Breast epithelium (tissue), 4 donors: ENCODE data around the gene ZNF425. TPM values are rescaled to one million over a fixed set of nuclear protein-coding genes. Genes with fewer than 3 reads are reported as not detected.
A peak's percentile ranks its signal among the peaks of the same experiment; 100 is the strongest.

ENCODE experiments used
- DNase-seq, 2 donors: peaks; one replicate each; pipeline ENCODE4 v3.0.0-alpha.2; 2019; ENCODE audit warnings: low spot score in 2 of 2
- H3K27ac ChIP-seq, 2 donors: fragments of 200-600 bp; sonication (generic) in 1 of 2; one replicate each; pipeline ENCODE4 v1.5.1; 2016 to 2019; ENCODE audit warnings: mild to moderate bottlenecking in 1 of 2
- H3K27me3 ChIP-seq, 2 donors: fragments of 200-600 bp; sonication (generic) in 1 of 2; one replicate each; pipeline versions ENCODE4 v1.5.1 to v1.6.0; 2017 to 2019; ENCODE audit warnings: control low read depth in 1 of 2, mild to moderate bottlenecking in 1 of 2
- H3K36me3 ChIP-seq: fragments of 200-600 bp; one replicate; pipeline ENCODE4 v1.5.1; 2019
- H3K4me1 ChIP-seq, 2 donors: fragments of 200-600 bp; sonication (generic); one replicate each; pipeline ENCODE4 v1.5.1; 2016 to 2019; ENCODE audit warnings: control low read depth in 1 of 2
- H3K4me3 ChIP-seq, 3 donors: fragments of 200-600 bp; sonication (generic); 1 replicate in 2 of 3; 2 replicates in 1 of 3; pipeline ENCODE4 v1.5.1; 2016 to 2019; ENCODE audit warnings: mild to moderate bottlenecking in 3 of 3, moderate library complexity in 2 of 3
- H3K9me3 ChIP-seq, 2 donors: fragments of 200-600 bp; sonication (generic) in 1 of 2; one replicate each; pipeline ENCODE4 v1.5.1; 2016 to 2019; ENCODE audit warnings: control low read depth in 1 of 2
- POLR2A ChIP-seq: fragments of 450-650 bp; IDR thresholded peaks from one replicate; pipeline ENCODE4 v1.6.1; 2016; ENCODE audit warnings: antibody characterized with exemption, mild to moderate bottlenecking, moderate library complexity
- POLR2AphosphoS5 ChIP-seq, 3 donors: sonication (generic); formaldehyde crosslinking; IDR thresholded peaks; one replicate each; pipeline ENCODE4 v1.6.1; 2017; ENCODE audit warnings: antibody characterized with exemption in 3 of 3
- intact Hi-C: fragments of 100-400 bp; cut with DNase I; formaldehyde crosslinking; loops from one replicate; pipeline ENCODE4 v1.15.1; 2023; ENCODE audit warnings: low total_unique reads
- total RNA-seq, 3 donors: library from RNA; depleted of rRNA; stranded (reverse); fragments of >200 nt; gene quantifications; one replicate each; pipeline ENCODE4 v1.1.0, GENCODE V29; 2016
- TF ChIP-seq, protein P1 (sequence below), 3 donors: fragments of 450-650 bp; IDR thresholded peaks; one replicate each; pipeline ENCODE4 v1.5.1; 2016 to 2017; ENCODE audit warnings: antibody characterized with exemption in 3 of 3, mild to moderate bottlenecking in 3 of 3, moderate library complexity in 3 of 3

Gene ZNF425, protein sequence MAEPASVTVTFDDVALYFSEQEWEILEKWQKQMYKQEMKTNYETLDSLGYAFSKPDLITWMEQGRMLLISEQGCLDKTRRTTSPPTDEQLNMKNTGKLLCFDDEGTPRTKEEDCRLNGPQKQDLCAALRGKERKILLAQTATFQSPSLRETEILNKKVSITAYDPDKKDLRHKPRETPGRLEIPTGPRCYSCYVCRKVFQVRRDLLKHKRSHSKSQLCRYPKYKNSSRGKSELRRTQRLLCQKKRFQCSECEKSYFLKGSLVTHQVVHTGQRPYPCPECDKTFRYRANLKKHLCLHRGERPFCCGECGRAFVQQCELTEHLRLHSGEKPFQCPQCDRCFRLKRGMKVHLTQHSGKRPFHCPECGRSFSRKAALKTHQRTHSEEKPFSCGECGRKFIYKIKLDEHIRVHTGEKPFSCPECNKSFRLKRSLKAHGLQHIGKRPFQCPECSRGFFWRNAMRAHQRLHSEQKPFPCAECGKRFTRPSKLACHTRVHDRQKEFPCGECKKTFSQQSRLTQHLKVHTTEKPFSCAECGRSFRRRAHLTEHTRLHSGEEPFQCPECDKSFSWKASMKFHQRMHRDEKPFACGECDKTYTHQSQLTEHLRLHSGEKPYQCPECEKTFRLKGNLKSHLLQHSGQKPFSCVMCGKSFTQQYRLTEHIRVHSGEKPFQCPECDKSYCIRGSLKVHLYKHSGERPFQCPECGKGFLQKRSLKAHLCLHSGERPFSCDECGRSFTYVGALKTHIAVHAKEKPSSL
- 1 to 10 TPM; 2.1 to 4.7 (median 2.6) TPM for total RNA-seq

DNA sequence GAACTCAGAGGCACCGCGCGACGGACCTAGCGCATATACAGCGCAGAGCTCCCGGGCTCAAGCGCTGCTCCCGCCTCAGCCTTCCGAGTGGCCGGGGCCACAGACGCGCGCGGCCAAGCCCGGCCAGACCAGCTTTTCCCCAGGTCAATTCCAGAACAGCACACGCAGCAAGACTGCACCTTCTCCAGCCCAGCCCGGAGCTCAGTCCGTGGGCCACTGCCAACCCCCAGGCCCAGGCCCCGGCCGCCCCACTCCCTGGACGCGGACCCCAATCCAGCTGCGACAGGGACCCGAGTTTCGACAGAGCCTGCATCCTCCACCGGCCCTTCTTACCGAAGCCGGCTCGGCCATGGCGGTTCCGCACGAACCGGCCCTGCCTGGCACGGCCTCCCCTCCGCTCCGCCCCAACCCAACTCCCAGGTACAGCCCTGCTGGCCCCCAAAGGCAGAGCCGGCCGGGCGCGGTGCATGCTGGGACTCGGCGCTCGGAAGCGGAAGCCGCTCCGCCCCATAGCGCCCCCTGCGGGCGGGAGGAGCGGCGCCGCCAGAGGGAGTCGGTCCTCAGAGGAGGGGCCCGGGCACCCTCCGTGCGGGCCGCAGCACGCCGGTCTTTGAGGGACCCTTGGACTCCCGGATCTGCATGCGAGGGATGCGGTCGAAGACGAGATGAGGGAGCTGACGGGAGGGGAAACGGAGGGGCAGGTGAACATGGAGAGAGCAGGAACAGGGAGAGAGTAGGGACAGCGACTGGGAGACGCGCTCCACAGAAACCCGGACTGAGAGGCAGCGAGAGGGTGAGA, at the start of gene ZNF425:
ZNF425 (minus strand) TSS at position 462 of the 799 bp plus-strand sequence; CDS start at position 351, 111 bp downstream.
- no peaks in the 10 kb centered on the region for H3K4me1 ChIP-seq
- no peaks in the 10 kb centered on the region for H3K27me3 ChIP-seq
- peak within 1 kb of the TSS; percentile 83 to 95 (median 87) for H3K4me3 ChIP-seq
- H3K36me3 ChIP-seq: no peaks in the 10 kb centered on the region
- peak; percentile 89 to 90 for DNase-seq
- H3K27ac ChIP-seq: peak within 1 kb of the TSS; percentile 92 to 95
- intact Hi-C loops: no loop called here
- peaks cover 0 to 8% of the 10 kb centered on the region in 2 donors for H3K9me3 ChIP-seq
- peak; percentile 96 for TF ChIP-seq POLR2A
- peak; percentile 86 to 94 (median 88) for TF ChIP-seq POLR2AphosphoS5 (IDR thresholded peaks at IDR 0.05)
- TF ChIP-seq, protein P1, sequence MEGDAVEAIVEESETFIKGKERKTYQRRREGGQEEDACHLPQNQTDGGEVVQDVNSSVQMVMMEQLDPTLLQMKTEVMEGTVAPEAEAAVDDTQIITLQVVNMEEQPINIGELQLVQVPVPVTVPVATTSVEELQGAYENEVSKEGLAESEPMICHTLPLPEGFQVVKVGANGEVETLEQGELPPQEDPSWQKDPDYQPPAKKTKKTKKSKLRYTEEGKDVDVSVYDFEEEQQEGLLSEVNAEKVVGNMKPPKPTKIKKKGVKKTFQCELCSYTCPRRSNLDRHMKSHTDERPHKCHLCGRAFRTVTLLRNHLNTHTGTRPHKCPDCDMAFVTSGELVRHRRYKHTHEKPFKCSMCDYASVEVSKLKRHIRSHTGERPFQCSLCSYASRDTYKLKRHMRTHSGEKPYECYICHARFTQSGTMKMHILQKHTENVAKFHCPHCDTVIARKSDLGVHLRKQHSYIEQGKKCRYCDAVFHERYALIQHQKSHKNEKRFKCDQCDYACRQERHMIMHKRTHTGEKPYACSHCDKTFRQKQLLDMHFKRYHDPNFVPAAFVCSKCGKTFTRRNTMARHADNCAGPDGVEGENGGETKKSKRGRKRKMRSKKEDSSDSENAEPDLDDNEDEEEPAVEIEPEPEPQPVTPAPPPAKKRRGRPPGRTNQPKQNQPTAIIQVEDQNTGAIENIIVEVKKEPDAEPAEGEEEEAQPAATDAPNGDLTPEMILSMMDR (IDR thresholded peaks at IDR 0.05): peak; percentile 98

GRCh38 chr7:149175150-149175549, 49.0 kb upstream of the ZNF425 start:
- Histone ChIP-seq H3K27ac (no peak overlapping the region), H3K36me3 (peaks cover 4% of the 10 kb centered on the region), H3K27me3 (no peaks in the 10 kb centered on the region), H3K9me3 (no peaks in the 10 kb centered on the region), H3K4me1 (no peaks in the 10 kb centered on the region), H3K4me3 (no peak overlapping the region)
- intact Hi-C loops: no loop called here
- DNase-seq: no peak
- TF ChIP-seq POLR2A: no peak
- TF ChIP-seq, protein P1 (IDR thresholded peaks at IDR 0.05): no peak
- TF ChIP-seq POLR2AphosphoS5 (IDR thresholded peaks at IDR 0.05): no peak

- Histone ChIP-seq H3K27me3 (no peaks in the 10 kb centered on the region), H3K36me3 (peaks cover 10% of the 10 kb centered on the region), H3K27ac (no peak overlapping the region), H3K4me3 (no peak overlapping the region), H3K4me1 (no peaks in the 10 kb centered on the region), H3K9me3 (no peaks in the 10 kb centered on the region)
- DNase-seq: no peak
- intact Hi-C loops: no loop called here
- TF ChIP-seq, protein P1 (IDR thresholded peaks at IDR 0.05): no peak
- TF ChIP-seq POLR2AphosphoS5 (IDR thresholded peaks at IDR 0.05): no peak
- TF ChIP-seq POLR2A: no peak
These were observed 46.4 kb upstream of the ZNF425 start for GRCh38 chr7:149172534-149172920.

- peaks cover 14% of the 10 kb centered on the region for H3K36me3 ChIP-seq
- H3K27ac ChIP-seq: no peak overlapping the region
- no peak for DNase-seq
- no peaks in the 10 kb centered on the region for H3K27me3 ChIP-seq
- no peaks in the 10 kb centered on the region for H3K9me3 ChIP-seq
- H3K4me3 ChIP-seq: no peak overlapping the region
- TF ChIP-seq POLR2A (no peak), POLR2AphosphoS5 (IDR thresholded peaks at IDR 0.05) (no peak)
- TF ChIP-seq, protein P1 (IDR thresholded peaks at IDR 0.05): no peak
- intact Hi-C loops: no loop called here
- H3K4me1 ChIP-seq: no peaks in the 10 kb centered on the region
These were observed 45.9 kb upstream of the ZNF425 start for GRCh38 chr7:149171892-149172533.
